HG03139 (cell line): ENCODE results near the gene IFITM1.
"Not testable (repeated sequence)": the region's sequence is repeated elsewhere in the genome, so short reads cannot be mapped to it uniquely, and the experiment has no call there.

Source experiments
- ATAC-seq: cut with Tn5 transposase; IDR thresholded peaks from one replicate; pipeline ENCODE4 v1.9.1; 2021; ENCODE audit not compliant: unreplicated experiment

Gene IFITM1

GRCh38 chr11:325796-326591, 12.2 kb downstream of the IFITM1 start:
- no peak for ATAC-seq

- no peak for ATAC-seq
Measured at GRCh38 chr11:326592-326841, 12.7 kb downstream of the IFITM1 start.

GRCh38 chr11:326842-327580, 13.2 kb downstream of the IFITM1 start:
- peak; percentile 50 for ATAC-seq

GRCh38 chr11:327581-327923, 13.7 kb downstream of the IFITM1 start:
- ATAC-seq = no peak

GRCh38 chr11:328012-328411, 14.2 kb downstream of the IFITM1 start:
- no peak for ATAC-seq

- not testable (repeated sequence) for ATAC-seq
Measured at GRCh38 chr11:328516-329100, 14.8 kb downstream of the IFITM1 start.

- no peak for ATAC-seq
Measured at GRCh38 chr11:329886-330253, 16.0 kb downstream of the IFITM1 start.

- no peak for ATAC-seq
Measured at GRCh38 chr11:330307-330693, 16.5 kb downstream of the IFITM1 start.

- no peak for ATAC-seq
Measured at GRCh38 chr11:330694-331357, 17.0 kb downstream of the IFITM1 start.

- no peak for ATAC-seq
Measured at GRCh38 chr11:331358-332060, 17.7 kb downstream of the IFITM1 start.

- no peak for ATAC-seq
Measured at GRCh38 chr11:332651-333480, 19.0 kb downstream of the IFITM1 start.

- not testable (repeated sequence) for ATAC-seq
Measured at GRCh38 chr11:333616-334263, 19.9 kb downstream of the IFITM1 start.

- no peak for ATAC-seq
Measured at GRCh38 chr11:334264-334994, 20.6 kb downstream of the IFITM1 start.

- ATAC-seq = no peak
Measured at GRCh38 chr11:335779-336658, 22.2 kb downstream of the IFITM1 start.

- ATAC-seq = no peak
Measured at GRCh38 chr11:336659-337198, 22.9 kb downstream of the IFITM1 start.

GRCh38 chr11:337711-338110, 23.9 kb downstream of the IFITM1 start:
- ATAC-seq = no peak

GRCh38 chr11:339963-340362, 26.1 kb downstream of the IFITM1 start:
- no peak for ATAC-seq
